Measurements from ENCODE around the gene FAM117B. TPM values are rescaled to one million over a fixed set of nuclear protein-coding genes. Genes with fewer than 3 reads are reported as not detected.

FAM117B gene
- total RNA-seq, 1 donor from 2014 or later = 7.2 TPM

DNA sequence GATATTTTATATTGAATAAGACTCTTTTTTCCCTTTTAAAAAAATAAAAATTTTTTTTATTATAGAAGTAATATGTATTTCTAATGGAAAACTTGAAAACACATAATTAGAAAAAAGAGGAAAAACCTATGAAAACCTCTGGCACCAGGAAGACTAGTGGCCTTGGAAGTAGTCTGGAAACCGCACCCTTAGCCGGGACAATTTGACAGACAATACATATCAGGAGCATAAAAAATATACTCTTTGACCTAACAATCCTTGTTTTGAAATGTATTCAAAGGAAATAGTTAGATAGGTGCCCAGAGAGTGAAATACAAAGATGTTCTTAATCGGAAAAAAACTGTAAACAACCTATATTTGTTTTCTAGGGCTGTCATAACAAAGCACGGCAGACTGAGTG, 34.9 kb upstream of the FAM117B start:
- H3K27ac ChIP-seq (ENCODE audit: low read depth, low read length) = no peak overlapping the region
- no peak overlapping the region for H3K4me2 ChIP-seq (ENCODE audit: low read length)
- no peaks in the 10 kb centered on the region for H3K9me3 ChIP-seq (ENCODE audit: insufficient read depth, low read depth, low read length)
- no peaks in the 10 kb centered on the region for H3K36me3 Mint-ChIP-seq (ENCODE audit: low read depth, unreplicated experiment)
- H3K79me2 ChIP-seq (ENCODE audit: insufficient read depth, low read length) = no peaks in the 10 kb centered on the region
- H3K9me3 Mint-ChIP-seq (ENCODE audit: unreplicated experiment) = no peaks in the 10 kb centered on the region
- H3K4me3 ChIP-seq (ENCODE audit: insufficient read depth, low read depth, low read length) = no peak overlapping the region
- TF ChIP-seq, protein P1, sequence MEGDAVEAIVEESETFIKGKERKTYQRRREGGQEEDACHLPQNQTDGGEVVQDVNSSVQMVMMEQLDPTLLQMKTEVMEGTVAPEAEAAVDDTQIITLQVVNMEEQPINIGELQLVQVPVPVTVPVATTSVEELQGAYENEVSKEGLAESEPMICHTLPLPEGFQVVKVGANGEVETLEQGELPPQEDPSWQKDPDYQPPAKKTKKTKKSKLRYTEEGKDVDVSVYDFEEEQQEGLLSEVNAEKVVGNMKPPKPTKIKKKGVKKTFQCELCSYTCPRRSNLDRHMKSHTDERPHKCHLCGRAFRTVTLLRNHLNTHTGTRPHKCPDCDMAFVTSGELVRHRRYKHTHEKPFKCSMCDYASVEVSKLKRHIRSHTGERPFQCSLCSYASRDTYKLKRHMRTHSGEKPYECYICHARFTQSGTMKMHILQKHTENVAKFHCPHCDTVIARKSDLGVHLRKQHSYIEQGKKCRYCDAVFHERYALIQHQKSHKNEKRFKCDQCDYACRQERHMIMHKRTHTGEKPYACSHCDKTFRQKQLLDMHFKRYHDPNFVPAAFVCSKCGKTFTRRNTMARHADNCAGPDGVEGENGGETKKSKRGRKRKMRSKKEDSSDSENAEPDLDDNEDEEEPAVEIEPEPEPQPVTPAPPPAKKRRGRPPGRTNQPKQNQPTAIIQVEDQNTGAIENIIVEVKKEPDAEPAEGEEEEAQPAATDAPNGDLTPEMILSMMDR (IDR thresholded peaks at IDR 0.05; ENCODE audit: insufficient read depth, low read depth, low read length) = no peak
- TF ChIP-seq EZH2 (IDR thresholded peaks at IDR 0.05; ENCODE audit: insufficient read depth, low read length) = no peak
- H3K36me3 ChIP-seq (ENCODE audit: insufficient read depth, low read length) = no peaks in the 10 kb centered on the region
- no peak overlapping the region for H2AFZ ChIP-seq (ENCODE audit: low read depth, low read length)
- no peak overlapping the region for H3K4me3 Mint-ChIP-seq (ENCODE audit: unreplicated experiment)
- FAIRE-seq = no peak
- peaks cover 3% of the 10 kb centered on the region for H3K4me1 Mint-ChIP-seq (ENCODE audit: low read depth, unreplicated experiment)
- no peaks in the 10 kb centered on the region for H3K27me3 ChIP-seq (ENCODE audit: insufficient read depth, low read length)
- H3K4me1 ChIP-seq (ENCODE audit: insufficient read depth, low read length) = no peaks in the 10 kb centered on the region
- H3K27ac Mint-ChIP-seq (ENCODE audit: unreplicated experiment) = no peak overlapping the region
- no peaks in the 10 kb centered on the region for H3K27me3 Mint-ChIP-seq (ENCODE audit: low read depth, unreplicated experiment)
- no peak for DNase-seq (ENCODE audit: low read depth)
- H4K20me1 ChIP-seq (ENCODE audit: insufficient read depth, low read length) = no peaks in the 10 kb centered on the region
- no peak overlapping the region for H3K9ac ChIP-seq (ENCODE audit: low read length)

DNA sequence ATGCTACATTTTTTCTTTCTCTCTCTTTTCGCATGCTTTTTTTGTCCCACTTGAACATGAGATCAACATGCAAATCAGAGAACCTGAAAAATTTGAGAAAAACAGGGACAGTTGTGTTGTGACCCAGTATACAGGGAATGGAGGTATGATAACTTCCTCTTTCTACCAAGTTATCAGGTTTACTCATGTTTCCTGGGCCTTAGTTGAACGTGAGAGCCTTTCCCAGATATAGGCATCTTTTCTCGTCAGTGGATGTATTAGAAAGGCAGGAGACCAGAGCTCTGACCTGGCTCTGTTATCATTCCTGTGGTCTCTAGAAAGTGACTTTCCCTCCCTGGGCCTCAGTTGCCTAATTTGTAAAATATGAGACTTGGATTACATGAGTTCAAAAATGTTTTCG, 30.1 kb upstream of the FAM117B start:
- Histone ChIP-seq H4K20me1 (ENCODE audit: insufficient read depth, low read length) (no peaks in the 10 kb centered on the region), H3K9ac (ENCODE audit: low read length) (no peak overlapping the region), H3K4me1 (ENCODE audit: insufficient read depth, low read length) (no peaks in the 10 kb centered on the region), H3K27me3 (ENCODE audit: insufficient read depth, low read length) (no peaks in the 10 kb centered on the region), H2AFZ (ENCODE audit: low read depth, low read length) (no peak overlapping the region), H3K4me3 (ENCODE audit: insufficient read depth, low read depth, low read length) (no peak overlapping the region), H3K79me2 (ENCODE audit: insufficient read depth, low read length) (no peaks in the 10 kb centered on the region), H3K4me2 (ENCODE audit: low read length) (no peak overlapping the region), H3K36me3 (ENCODE audit: insufficient read depth, low read length) (no peaks in the 10 kb centered on the region), H3K9me3 (ENCODE audit: insufficient read depth, low read depth, low read length) (no peaks in the 10 kb centered on the region), H3K27ac (ENCODE audit: low read depth, low read length) (no peak overlapping the region)
- FAIRE-seq (no peak), DNase-seq (ENCODE audit: low read depth) (peak; percentile 8)
- Mint-ChIP-seq H3K36me3 (ENCODE audit: low read depth, unreplicated experiment) (no peaks in the 10 kb centered on the region), H3K27me3 (ENCODE audit: low read depth, unreplicated experiment) (no peaks in the 10 kb centered on the region), H3K27ac (ENCODE audit: unreplicated experiment) (no peak overlapping the region), H3K9me3 (ENCODE audit: unreplicated experiment) (no peaks in the 10 kb centered on the region), H3K4me1 (ENCODE audit: low read depth, unreplicated experiment) (peaks cover 8% of the 10 kb centered on the region), H3K4me3 (ENCODE audit: unreplicated experiment) (no peak overlapping the region)
- no peak for TF ChIP-seq EZH2 (IDR thresholded peaks at IDR 0.05; ENCODE audit: insufficient read depth, low read length)
- TF ChIP-seq, protein P1 (IDR thresholded peaks at IDR 0.05; ENCODE audit: insufficient read depth, low read depth, low read length) = no peak

DNA sequence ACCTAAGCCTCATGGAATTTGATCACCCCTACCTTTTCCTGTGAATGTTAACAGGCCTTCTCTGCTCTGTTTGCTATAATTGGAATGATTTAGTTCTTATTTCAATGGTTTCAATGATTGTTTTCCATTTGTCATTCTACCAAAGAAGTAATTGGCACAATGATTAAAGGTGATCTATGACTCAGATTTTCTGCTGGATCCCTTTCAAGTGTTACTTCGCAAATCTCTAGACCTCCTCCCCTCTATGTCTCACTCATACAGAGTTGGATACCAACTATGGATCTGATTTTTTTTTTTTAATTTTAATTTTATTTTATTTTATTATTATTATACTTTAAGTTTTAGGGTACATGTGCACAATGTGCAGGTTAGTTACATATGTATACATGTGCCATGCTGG, 29.6 kb upstream of the FAM117B start:
- Histone ChIP-seq H3K79me2 (ENCODE audit: insufficient read depth, low read length) (no peaks in the 10 kb centered on the region), H3K27me3 (ENCODE audit: insufficient read depth, low read length) (no peaks in the 10 kb centered on the region), H3K4me3 (ENCODE audit: insufficient read depth, low read depth, low read length) (no peak overlapping the region), H4K20me1 (ENCODE audit: insufficient read depth, low read length) (no peaks in the 10 kb centered on the region), H2AFZ (ENCODE audit: low read depth, low read length) (no peak overlapping the region), H3K4me2 (ENCODE audit: low read length) (no peak overlapping the region), H3K9me3 (ENCODE audit: insufficient read depth, low read depth, low read length) (no peaks in the 10 kb centered on the region), H3K9ac (ENCODE audit: low read length) (no peak overlapping the region), H3K27ac (ENCODE audit: low read depth, low read length) (no peak overlapping the region), H3K36me3 (ENCODE audit: insufficient read depth, low read length) (no peaks in the 10 kb centered on the region), H3K4me1 (ENCODE audit: insufficient read depth, low read length) (no peaks in the 10 kb centered on the region)
- no peak overlapping the region for H3K27ac Mint-ChIP-seq (ENCODE audit: unreplicated experiment)
- H3K9me3 Mint-ChIP-seq (ENCODE audit: unreplicated experiment) = no peaks in the 10 kb centered on the region
- H3K27me3 Mint-ChIP-seq (ENCODE audit: low read depth, unreplicated experiment) = no peaks in the 10 kb centered on the region
- peaks cover 13% of the 10 kb centered on the region for H3K4me1 Mint-ChIP-seq (ENCODE audit: low read depth, unreplicated experiment)
- no peaks in the 10 kb centered on the region for H3K36me3 Mint-ChIP-seq (ENCODE audit: low read depth, unreplicated experiment)
- no peak for FAIRE-seq
- DNase-seq (ENCODE audit: low read depth) = no peak
- no peak overlapping the region for H3K4me3 Mint-ChIP-seq (ENCODE audit: unreplicated experiment)
- no peak for TF ChIP-seq EZH2 (IDR thresholded peaks at IDR 0.05; ENCODE audit: insufficient read depth, low read length)
- TF ChIP-seq, protein P1 (IDR thresholded peaks at IDR 0.05; ENCODE audit: insufficient read depth, low read depth, low read length) = no peak
